ENCODE results near the gene TRIML2.
"Not testable (repeated sequence)": the region's sequence is repeated elsewhere in the genome, so short reads cannot be mapped to it uniquely, and the experiment has no call there.

Gene TRIML2

GRCh38 chr4:188106454-188106853, 2.9 kb downstream of the TRIML2 start:
- no peak for DNase-seq (ENCODE audit: low spot score)

- DNase-seq (ENCODE audit: low spot score): no peak
Measured at GRCh38 chr4:188092824-188093223, 16.6 kb downstream of the TRIML2 start.

GRCh38 chr4:188086858-188087257, 22.5 kb downstream of the TRIML2 start:
- no peak for DNase-seq (ENCODE audit: low spot score)

- no peak for DNase-seq (ENCODE audit: low spot score)
Measured at GRCh38 chr4:188082796-188083195, 26.6 kb downstream of the TRIML2 start.

GRCh38 chr4:188078116-188078515, 31.3 kb downstream of the TRIML2 start:
- DNase-seq (ENCODE audit: low spot score): no peak

GRCh38 chr4:188076169-188076568, 33.2 kb downstream of the TRIML2 start:
- DNase-seq (ENCODE audit: low spot score): no peak

GRCh38 chr4:188061083-188061482, 48.3 kb downstream of the TRIML2 start:
- no peak for DNase-seq (ENCODE audit: low spot score)

- no peak for DNase-seq (ENCODE audit: low spot score)
Measured at GRCh38 chr4:188053302-188053701, 56.1 kb downstream of the TRIML2 start.

GRCh38 chr4:188046657-188047056, 62.7 kb downstream of the TRIML2 start:
- no peak for DNase-seq (ENCODE audit: low spot score)

- not testable (repeated sequence) for DNase-seq (ENCODE audit: low spot score)
Measured at GRCh38 chr4:188045461-188045860, 63.9 kb downstream of the TRIML2 start.

GRCh38 chr4:188043154-188043553, 66.2 kb downstream of the TRIML2 start:
- no peak for DNase-seq (ENCODE audit: low spot score)

- no peak for DNase-seq (ENCODE audit: low spot score)
Measured at GRCh38 chr4:188042191-188042590, 67.2 kb downstream of the TRIML2 start.

GRCh38 chr4:188041721-188042120, 67.7 kb downstream of the TRIML2 start:
- no peak for DNase-seq (ENCODE audit: low spot score)

Data from CD4-positive, alpha-beta T cell treated with Interleukin-6 at 100 ng/mL for 8 hours (primary cell).